Spleen (tissue), 7 donors: Measurements from ENCODE around the gene RADIL.

Experiments
- POLR2A ChIP-seq, 3 donors: fragments of 450-650 bp; IDR thresholded peaks; one replicate each; pipeline ENCODE4 v1.5.1; 2017; ENCODE audit warnings: antibody characterized with exemption in 3 of 3, mild to moderate bottlenecking in 1 of 3
- POLR2AphosphoS5 ChIP-seq, 3 donors: sonication (generic); formaldehyde crosslinking; IDR thresholded peaks; one replicate each; pipeline ENCODE4 v1.5.1; 2017; ENCODE audit warnings: antibody characterized with exemption in 3 of 3
- TF ChIP-seq, protein P1 (sequence below), 11 experiments: fragments of 200-600 bp in 7 of 11; fragments of 450-650 bp in 4 of 11; sonication (generic) in 4 of 11; IDR thresholded peaks in 8 of 11; conservative IDR thresholded peaks in 3 of 11; 1 replicate in 7 of 11; 2 replicates in 4 of 11; pipeline versions ENCODE4 v1.4.0 to v1.8.0; 2016 to 2021; ENCODE audit warnings: antibody characterized with exemption in 11 of 11, inconsistent platforms in 4 of 11, mild to moderate bottlenecking in 1 of 11
- donor health status: DM: no; HTN: no; CAD: no; lungs with moderate emphysema.
- donor health status: DM: no; HTN: no; CAD: no.
- donor health status: DM: no; HTN: no; CAD: no.

DNA sequence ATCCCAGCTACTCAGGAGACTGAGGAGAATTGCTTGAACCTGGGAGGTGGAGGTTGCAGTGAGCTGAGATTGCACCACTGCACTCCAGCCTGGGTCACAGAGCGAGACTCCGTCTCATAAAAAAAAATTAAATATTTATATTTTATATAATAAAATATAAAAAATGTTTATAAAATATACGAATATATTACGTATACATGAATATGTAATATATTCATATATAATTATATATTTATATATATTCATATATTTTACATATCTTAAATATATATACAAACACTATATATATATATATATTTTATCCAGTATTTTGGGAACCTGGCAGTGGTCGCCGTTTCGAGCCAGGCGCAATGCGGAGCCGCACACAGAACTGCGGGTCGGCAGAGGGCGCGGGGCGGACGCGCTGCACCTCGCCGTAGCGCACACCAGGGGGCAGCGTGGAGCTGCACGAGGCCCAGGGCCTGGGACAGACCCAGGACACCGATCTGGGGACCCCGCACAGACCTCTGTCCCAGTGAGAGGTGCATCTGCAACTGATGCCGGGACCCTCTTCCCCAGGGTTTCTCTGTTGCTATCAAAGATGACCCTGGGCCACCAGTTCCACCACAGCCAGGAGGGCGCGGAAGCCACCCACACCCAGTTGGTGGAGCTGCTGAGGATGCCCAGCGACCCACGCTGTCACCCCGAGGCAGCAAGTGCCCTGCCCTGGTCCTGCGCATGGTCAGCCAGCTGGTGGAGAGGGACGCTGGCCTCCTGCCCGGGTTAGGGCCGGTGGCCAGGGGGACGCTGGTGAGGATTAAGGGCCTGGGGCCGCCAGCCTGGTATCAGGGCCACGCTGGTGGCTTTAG, 85.4 kb downstream of the RADIL start:
- TF ChIP-seq POLR2A (IDR thresholded peaks at IDR 0.05) (no peak), POLR2AphosphoS5 (IDR thresholded peaks at IDR 0.05) (peak; percentile 21 to 73 (median 48))
- TF ChIP-seq, protein P1, sequence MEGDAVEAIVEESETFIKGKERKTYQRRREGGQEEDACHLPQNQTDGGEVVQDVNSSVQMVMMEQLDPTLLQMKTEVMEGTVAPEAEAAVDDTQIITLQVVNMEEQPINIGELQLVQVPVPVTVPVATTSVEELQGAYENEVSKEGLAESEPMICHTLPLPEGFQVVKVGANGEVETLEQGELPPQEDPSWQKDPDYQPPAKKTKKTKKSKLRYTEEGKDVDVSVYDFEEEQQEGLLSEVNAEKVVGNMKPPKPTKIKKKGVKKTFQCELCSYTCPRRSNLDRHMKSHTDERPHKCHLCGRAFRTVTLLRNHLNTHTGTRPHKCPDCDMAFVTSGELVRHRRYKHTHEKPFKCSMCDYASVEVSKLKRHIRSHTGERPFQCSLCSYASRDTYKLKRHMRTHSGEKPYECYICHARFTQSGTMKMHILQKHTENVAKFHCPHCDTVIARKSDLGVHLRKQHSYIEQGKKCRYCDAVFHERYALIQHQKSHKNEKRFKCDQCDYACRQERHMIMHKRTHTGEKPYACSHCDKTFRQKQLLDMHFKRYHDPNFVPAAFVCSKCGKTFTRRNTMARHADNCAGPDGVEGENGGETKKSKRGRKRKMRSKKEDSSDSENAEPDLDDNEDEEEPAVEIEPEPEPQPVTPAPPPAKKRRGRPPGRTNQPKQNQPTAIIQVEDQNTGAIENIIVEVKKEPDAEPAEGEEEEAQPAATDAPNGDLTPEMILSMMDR (IDR thresholded peaks at IDR 0.05 in 8 of 11, conservative IDR thresholded peaks at IDR 0.05 in 3 of 11), result peak; percentile 27 to 96 (median 85)
